ENCODE measurements around the gene ZNF2. TPM values are rescaled to one million over a fixed set of nuclear protein-coding genes. Genes with fewer than 3 reads are reported as not detected.
A peak's percentile ranks its signal among the peaks of the same experiment; 100 is the strongest.

The ZNF2 gene
- total and polyA plus RNA-seq, 2 of the 13 experiments (the other 11 are each of a cell fraction or from before 2014, with no cell fraction given), result 4.3 to 6.1 TPM

- TF ChIP-seq JUN (CRISPR knock-in tag; IDR thresholded peaks at IDR 0.05) (peak; percentile 77; the same call in 1 of the 2 replicates), SP4 (CRISPR knock-in tag; IDR thresholded peaks at IDR 0.05) (peak; percentile 91), FOXA1 (IDR thresholded peaks at IDR 0.05) (no peak), FOXA1 (CRISPR knock-in tag; IDR thresholded peaks at IDR 0.05) (peak; percentile 8; the same call in 1 of the 2 replicates), NFRKB (IDR thresholded peaks at IDR 0.05) (peak; percentile 84), NONO (IDR thresholded peaks at IDR 0.05) (no peak), NONO (CRISPR knock-in tag; conservative IDR thresholded peaks at IDR 0.05) (peak; percentile 95), HNRNPL (IDR thresholded peaks at IDR 0.05; ENCODE audit: low read depth, low read length) (0 out of 2 replicates have a peak, but pooled peaks have one; percentile 73), ZKSCAN5 (CRISPR knock-in tag; IDR thresholded peaks at IDR 0.05) (peak; percentile 67; the same call in 1 of the 2 replicates), ZNF484 (CRISPR knock-in tag; IDR thresholded peaks at IDR 0.05; ENCODE audit: borderline replicate concordance, low read depth) (no peak), PTBP1 (IDR thresholded peaks at IDR 0.05; ENCODE audit: low read depth, low read length, poor library complexity, severe bottlenecking) (no peak), ZFP90 (CRISPR knock-in tag; IDR thresholded peaks at IDR 0.05; ENCODE audit: borderline replicate concordance) (peak; percentile 46; the same call in 1 of the 2 replicates), ZNF318 (CRISPR knock-in tag; IDR thresholded peaks at IDR 0.05) (peak; percentile 59; the same call in 1 of the 2 replicates), THAP8 (CRISPR knock-in tag; IDR thresholded peaks at IDR 0.05; ENCODE audit: borderline replicate concordance) (no peak), CEBPG (CRISPR knock-in tag; IDR thresholded peaks at IDR 0.05) (peak; percentile 11; the same call in 1 of the 2 replicates), KLF15 (CRISPR knock-in tag; IDR thresholded peaks at IDR 0.05; ENCODE audit: borderline replicate concordance) (no peak), YY1 (IDR thresholded peaks at IDR 0.05; ENCODE audit: insufficient read depth, insufficient replicate concordance, low read depth, low read length) (peak; percentile 98), ZNF260 (CRISPR knock-in tag; IDR thresholded peaks at IDR 0.05; ENCODE audit: borderline replicate concordance, low read depth) (no peak), SATB2 (CRISPR knock-in tag; IDR thresholded peaks at IDR 0.05) (no peak), TBP (CRISPR knock-in tag; IDR thresholded peaks at IDR 0.05) (0 out of 2 replicates have a peak, but pooled peaks have one; percentile 12)
- TF ChIP-seq, protein P1, sequence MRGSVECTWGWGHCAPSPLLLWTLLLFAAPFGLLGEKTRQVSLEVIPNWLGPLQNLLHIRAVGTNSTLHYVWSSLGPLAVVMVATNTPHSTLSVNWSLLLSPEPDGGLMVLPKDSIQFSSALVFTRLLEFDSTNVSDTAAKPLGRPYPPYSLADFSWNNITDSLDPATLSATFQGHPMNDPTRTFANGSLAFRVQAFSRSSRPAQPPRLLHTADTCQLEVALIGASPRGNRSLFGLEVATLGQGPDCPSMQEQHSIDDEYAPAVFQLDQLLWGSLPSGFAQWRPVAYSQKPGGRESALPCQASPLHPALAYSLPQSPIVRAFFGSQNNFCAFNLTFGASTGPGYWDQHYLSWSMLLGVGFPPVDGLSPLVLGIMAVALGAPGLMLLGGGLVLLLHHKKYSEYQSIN (CRISPR knock-in tag; IDR thresholded peaks at IDR 0.05; ENCODE audit: borderline replicate concordance), result no peak; the same call in 1 of the 2 replicates
Measured at GRCh38 chr2:95165371-95166064, at the start of gene ZNF2 (continued).

Measured in HepG2 (cell line).